Astrocyte (in vitro differentiated cells and primary cell): Measurements from ENCODE around the gene ATP2B2. TPM values are rescaled to one million over a fixed set of nuclear protein-coding genes. Genes with fewer than 3 reads are reported as not detected.

Experiments used
- DNase-seq: peaks from one replicate; pipeline ENCODE4 v3.0.0-alpha.2; 2010; ENCODE audit warnings: low read depth
- FAIRE-seq: peaks from 2 replicates; lab custom pipeline; 2011; peaks lifted over from hg19 to GRCh38; lab: Jason Lieb, UNC
- H2AFZ ChIP-seq: 2 replicates; pipeline ENCODE4 v1.6.0; 2012; ENCODE audit warnings: low read depth, low read length, inconsistent platforms
- H3K27ac ChIP-seq: 2 replicates; pipeline ENCODE4 v1.5.1; 2011; ENCODE audit warnings: low read depth, low read length, inconsistent platforms
- H3K27me3 ChIP-seq: 2 replicates; pipeline ENCODE4 v1.6.0; 2011; ENCODE audit warnings: low read length, inconsistent platforms; ENCODE audit not compliant: insufficient read depth
- H3K36me3 ChIP-seq: 2 replicates; pipeline ENCODE4 v1.5.1; 2011; ENCODE audit warnings: low read length, inconsistent platforms; ENCODE audit not compliant: insufficient read depth
- H3K4me1 ChIP-seq: 2 replicates; pipeline ENCODE4 v1.5.1; 2011; ENCODE audit warnings: low read length, inconsistent platforms; ENCODE audit not compliant: insufficient read depth
- H3K4me2 ChIP-seq: 2 replicates; pipeline ENCODE4 v1.6.0; 2012; ENCODE audit warnings: low read length, inconsistent platforms
- H3K4me3 ChIP-seq: 2 replicates; pipeline ENCODE4 v1.5.1; 2011; ENCODE audit warnings: low read depth, mild to moderate bottlenecking, low read length, inconsistent platforms; ENCODE audit not compliant: insufficient read depth
- H3K79me2 ChIP-seq: 2 replicates; pipeline ENCODE4 v1.6.0; 2012; ENCODE audit warnings: mild to moderate bottlenecking, low read length, inconsistent platforms; ENCODE audit not compliant: insufficient read depth
- H3K9ac ChIP-seq: 2 replicates; pipeline ENCODE4 v1.6.0; 2012; ENCODE audit warnings: mild to moderate bottlenecking, low read length, inconsistent platforms
- H3K9me3 ChIP-seq: 2 replicates; pipeline ENCODE4 v1.5.1; 2012; ENCODE audit warnings: low read depth, mild to moderate bottlenecking, low read length, inconsistent platforms; ENCODE audit not compliant: insufficient read depth
- H4K20me1 ChIP-seq: 2 replicates; pipeline ENCODE4 v1.6.0; 2012; ENCODE audit warnings: low read length, inconsistent platforms; ENCODE audit not compliant: insufficient read depth
- H3K27ac Mint-ChIP-seq: one replicate; pipeline ENCODE4 v1.8.0; 2021; ENCODE audit warnings: mild to moderate bottlenecking, mixed read lengths; ENCODE audit not compliant: unreplicated experiment
- H3K27me3 Mint-ChIP-seq: one replicate; pipeline ENCODE4 v1.8.0; 2021; ENCODE audit warnings: low read depth, mixed read lengths; ENCODE audit not compliant: unreplicated experiment
- H3K36me3 Mint-ChIP-seq: one replicate; pipeline ENCODE4 v1.8.0; 2021; ENCODE audit warnings: low read depth, mixed read lengths; ENCODE audit not compliant: unreplicated experiment
- H3K4me1 Mint-ChIP-seq: one replicate; pipeline ENCODE4 v1.8.0; 2021; ENCODE audit warnings: low read depth, mixed read lengths; ENCODE audit not compliant: unreplicated experiment
- H3K4me3 Mint-ChIP-seq: one replicate; pipeline ENCODE4 v1.8.0; 2021; ENCODE audit warnings: mild to moderate bottlenecking, moderate library complexity, mixed read lengths; ENCODE audit not compliant: unreplicated experiment
- H3K9me3 Mint-ChIP-seq: one replicate; pipeline ENCODE4 v1.8.0; 2021; ENCODE audit warnings: mild to moderate bottlenecking, mixed read lengths; ENCODE audit not compliant: unreplicated experiment
- EZH2 ChIP-seq: IDR thresholded peaks from 2 replicates; pipeline ENCODE4 v1.6.1; 2012; ENCODE audit warnings: mild to moderate bottlenecking, low read length, inconsistent platforms; ENCODE audit not compliant: insufficient read depth
- total RNA-seq: library from RNA; stranded (reverse); gene quantifications from 2 replicates; pipeline ENCODE4 v1.2.1, GENCODE V29; 2021
- TF ChIP-seq, protein P1 (sequence below): IDR thresholded peaks from 2 replicates; pipeline ENCODE4 v1.5.1; 2011; ENCODE audit warnings: low read depth, mild to moderate bottlenecking, inconsistent platforms, low read length, moderate library complexity; ENCODE audit not compliant: insufficient read depth

ATP2B2 gene
- total RNA-seq, 1 donor from 2014 or later, result 0.05 TPM

DNA sequence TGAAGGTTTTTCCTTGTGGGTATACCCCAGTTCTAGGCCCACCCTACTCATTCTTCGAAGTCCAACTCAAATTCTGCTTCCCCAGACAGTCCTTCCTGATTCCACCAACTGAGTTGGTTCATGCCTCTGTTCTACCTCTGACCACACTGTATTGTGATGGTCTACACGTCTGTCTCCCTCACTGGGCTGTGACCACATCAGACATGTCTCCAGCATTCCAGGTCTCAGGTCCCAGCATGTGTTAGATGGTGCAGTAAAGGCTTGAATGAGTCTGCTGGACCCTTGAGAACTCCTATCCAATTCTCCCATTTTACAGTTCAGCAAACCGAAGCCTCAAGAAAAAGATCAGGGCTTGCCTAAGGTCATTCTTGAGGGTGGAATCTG lies 2.8 kb upstream of the ATP2B2 start:
- TF ChIP-seq, protein P1, sequence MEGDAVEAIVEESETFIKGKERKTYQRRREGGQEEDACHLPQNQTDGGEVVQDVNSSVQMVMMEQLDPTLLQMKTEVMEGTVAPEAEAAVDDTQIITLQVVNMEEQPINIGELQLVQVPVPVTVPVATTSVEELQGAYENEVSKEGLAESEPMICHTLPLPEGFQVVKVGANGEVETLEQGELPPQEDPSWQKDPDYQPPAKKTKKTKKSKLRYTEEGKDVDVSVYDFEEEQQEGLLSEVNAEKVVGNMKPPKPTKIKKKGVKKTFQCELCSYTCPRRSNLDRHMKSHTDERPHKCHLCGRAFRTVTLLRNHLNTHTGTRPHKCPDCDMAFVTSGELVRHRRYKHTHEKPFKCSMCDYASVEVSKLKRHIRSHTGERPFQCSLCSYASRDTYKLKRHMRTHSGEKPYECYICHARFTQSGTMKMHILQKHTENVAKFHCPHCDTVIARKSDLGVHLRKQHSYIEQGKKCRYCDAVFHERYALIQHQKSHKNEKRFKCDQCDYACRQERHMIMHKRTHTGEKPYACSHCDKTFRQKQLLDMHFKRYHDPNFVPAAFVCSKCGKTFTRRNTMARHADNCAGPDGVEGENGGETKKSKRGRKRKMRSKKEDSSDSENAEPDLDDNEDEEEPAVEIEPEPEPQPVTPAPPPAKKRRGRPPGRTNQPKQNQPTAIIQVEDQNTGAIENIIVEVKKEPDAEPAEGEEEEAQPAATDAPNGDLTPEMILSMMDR, result no peak
- TF ChIP-seq EZH2, result no peak

DNA sequence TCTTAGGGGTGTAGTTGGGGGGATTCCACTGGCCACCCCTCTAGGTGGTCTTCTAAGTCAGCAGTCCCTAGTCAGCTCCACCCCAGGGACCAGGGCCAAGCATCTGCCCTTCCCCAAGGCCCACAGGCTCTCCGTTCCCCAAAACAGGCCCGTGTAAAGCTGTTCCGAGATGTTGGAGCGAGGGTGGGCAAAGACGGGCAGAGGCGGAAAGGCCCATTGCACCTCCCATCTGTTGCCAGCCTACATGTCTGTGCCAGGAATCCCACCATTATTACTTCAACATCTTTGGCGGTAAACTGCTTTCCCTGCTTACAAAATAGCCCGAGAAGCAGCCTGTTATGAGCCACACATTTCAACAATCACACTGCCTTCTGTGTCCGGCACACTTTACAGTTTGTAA lies 1.9 kb upstream of the ATP2B2 start:
- no peak overlapping the region for H3K4me3 ChIP-seq
- TF ChIP-seq, protein P1, result no peak
- no peak for TF ChIP-seq EZH2
- H3K27me3 ChIP-seq, result peaks cover 19% of the 10 kb centered on the region
- H3K4me2 ChIP-seq, result no peak overlapping the region
- DNase-seq (no peak), FAIRE-seq (no peak)
- peaks cover 41% of the 10 kb centered on the region for H3K27me3 Mint-ChIP-seq
- no peak overlapping the region for H3K4me3 Mint-ChIP-seq
- H3K4me1 ChIP-seq, result peaks cover 13% of the 10 kb centered on the region
- no peak overlapping the region for H3K27ac Mint-ChIP-seq
- H3K9me3 ChIP-seq, result no peaks in the 10 kb centered on the region
- H3K79me2 ChIP-seq, result no peaks in the 10 kb centered on the region
- H4K20me1 ChIP-seq, result no peaks in the 10 kb centered on the region
- peaks cover 9% of the 10 kb centered on the region for H3K9me3 Mint-ChIP-seq
- no peaks in the 10 kb centered on the region for H3K36me3 ChIP-seq
- no peaks in the 10 kb centered on the region for H3K36me3 Mint-ChIP-seq
- no peak overlapping the region for H3K27ac ChIP-seq
- H3K4me1 Mint-ChIP-seq, result peaks cover 6% of the 10 kb centered on the region
- no peak overlapping the region for H3K9ac ChIP-seq
- H2AFZ ChIP-seq, result no peak overlapping the region

More for the DNA sequence above, 2.8 kb upstream of the ATP2B2 start:
- Histone ChIP-seq H3K4me2 (no peak overlapping the region), H3K27me3 (peaks cover 19% of the 10 kb centered on the region), H3K79me2 (no peaks in the 10 kb centered on the region), H3K27ac (no peak overlapping the region), H2AFZ (no peak overlapping the region), H4K20me1 (no peaks in the 10 kb centered on the region), H3K4me1 (peaks cover 18% of the 10 kb centered on the region), H3K9me3 (no peaks in the 10 kb centered on the region), H3K9ac (no peak overlapping the region), H3K4me3 (no peak overlapping the region), H3K36me3 (no peaks in the 10 kb centered on the region)
- Mint-ChIP-seq H3K4me1 (peaks cover 6% of the 10 kb centered on the region), H3K4me3 (no peak overlapping the region), H3K36me3 (no peaks in the 10 kb centered on the region), H3K27me3 (peaks cover 35% of the 10 kb centered on the region), H3K27ac (no peak overlapping the region), H3K9me3 (peaks cover 9% of the 10 kb centered on the region)
- no peak for DNase-seq
- FAIRE-seq, result no peak

DNA sequence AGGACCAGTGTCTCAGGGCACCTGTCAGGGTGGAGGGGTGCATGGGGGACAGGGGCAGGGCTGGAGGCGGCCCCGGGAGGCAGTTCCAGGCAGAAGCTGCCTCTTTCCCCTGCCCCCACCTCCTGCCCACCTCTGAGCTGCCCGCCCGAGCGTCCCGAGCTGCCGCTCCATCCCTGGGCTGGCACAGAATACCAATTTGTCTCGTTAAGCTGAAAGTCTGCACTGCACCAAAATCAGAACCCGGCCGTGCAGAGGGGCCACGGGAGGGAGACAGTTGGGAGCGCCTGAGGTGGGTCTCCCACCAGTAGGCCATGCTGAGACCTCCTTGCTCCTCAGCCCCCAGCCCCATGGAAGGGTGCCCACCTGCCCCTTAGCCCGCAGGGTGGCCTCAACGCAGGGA lies 1.3 kb upstream of the ATP2B2 start:
- H3K4me1 Mint-ChIP-seq, result peaks cover under 1% of the 10 kb centered on the region
- H3K27me3 Mint-ChIP-seq, result peaks cover 46% of the 10 kb centered on the region
- Histone ChIP-seq H3K4me3 (no peak overlapping the region), H4K20me1 (no peaks in the 10 kb centered on the region), H3K79me2 (no peaks in the 10 kb centered on the region), H3K27ac (no peak overlapping the region), H3K36me3 (no peaks in the 10 kb centered on the region), H3K9me3 (no peaks in the 10 kb centered on the region), H2AFZ (no peak overlapping the region), H3K27me3 (peaks cover 19% of the 10 kb centered on the region), H3K9ac (no peak overlapping the region), H3K4me2 (no peak overlapping the region), H3K4me1 (peaks cover 6% of the 10 kb centered on the region)
- no peaks in the 10 kb centered on the region for H3K36me3 Mint-ChIP-seq
- peaks cover 5% of the 10 kb centered on the region for H3K9me3 Mint-ChIP-seq
- no peak overlapping the region for H3K4me3 Mint-ChIP-seq
- DNase-seq (no peak), FAIRE-seq (no peak)
- no peak for TF ChIP-seq EZH2
- no peak overlapping the region for H3K27ac Mint-ChIP-seq
